ENCODE data around the gene EPHA3. TPM values are rescaled to one million over a fixed set of nuclear protein-coding genes. Genes with fewer than 3 reads are reported as not detected.

EPHA3 gene
- total and polyA plus RNA-seq, 7 donors = under 0.01 to 23.5 (median 13.3) TPM; not detected in 1

DNA sequence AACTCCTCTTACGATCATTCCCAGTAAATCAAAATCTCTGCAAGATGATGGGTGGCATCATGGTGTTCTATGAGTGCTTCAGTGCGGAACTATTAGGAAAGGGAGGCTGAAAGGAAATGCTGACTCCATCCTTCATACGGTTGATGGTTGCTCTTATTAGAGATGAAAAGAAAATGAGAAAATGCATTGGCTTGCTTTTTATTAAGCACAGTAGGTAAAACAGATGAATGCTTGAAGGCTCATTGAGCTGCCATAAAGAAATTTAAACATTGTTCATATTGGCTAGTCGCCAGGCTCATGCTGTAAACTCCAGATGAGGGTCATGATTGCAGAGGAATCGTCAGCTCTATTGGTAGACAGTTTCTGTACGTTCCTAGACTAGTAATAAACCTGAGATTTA lies 115.8 kb downstream of the EPHA3 start:
- H3K9me3 ChIP-seq = no peaks in the 10 kb centered on the region
- intact Hi-C loops (cut with DNase I) = no loop called here
- no peak for DNase-seq
- H3K36me3 ChIP-seq = no peaks in the 10 kb centered on the region
- H3K27ac ChIP-seq = no peak overlapping the region
- WGBS, 2 donors = 36 to 70% methylated on average over 6 of the region's 6 CpGs
- H3K4me3 ChIP-seq = no peak overlapping the region
- no peaks in the 10 kb centered on the region for H3K27me3 ChIP-seq
- peaks cover 0 to 23% (median 12%) of the 10 kb centered on the region in 4 donors for H3K4me1 ChIP-seq
- TF ChIP-seq EP300 (IDR thresholded peaks at IDR 0.05) = no peak
- no peak for TF ChIP-seq POLR2AphosphoS5 (IDR thresholded peaks at IDR 0.05)
- TF ChIP-seq CTCF (IDR thresholded peaks at IDR 0.05) = no peak
- no peak for TF ChIP-seq POLR2A (IDR thresholded peaks at IDR 0.05)

GRCh38 chr3:89227218-89227617 lies 119.8 kb downstream of the EPHA3 start:
- intact Hi-C loops (cut with DNase I) = no loop called here
- H3K27me3 ChIP-seq = no peaks in the 10 kb centered on the region
- H3K27ac ChIP-seq = no peak overlapping the region
- no peak for TF ChIP-seq POLR2AphosphoS5 (IDR thresholded peaks at IDR 0.05)
- no peak for TF ChIP-seq EP300 (IDR thresholded peaks at IDR 0.05)
- peaks cover 0 to 26% (median 17%) of the 10 kb centered on the region in 4 donors for H3K4me1 ChIP-seq
- H3K36me3 ChIP-seq = no peaks in the 10 kb centered on the region
- no peaks in the 10 kb centered on the region for H3K9me3 ChIP-seq
- no peak for DNase-seq
- 67 to 71% methylated on average over 5 of the region's 5 CpGs for WGBS, 2 donors
- H3K4me3 ChIP-seq = no peak overlapping the region

- no peak for DNase-seq
- Histone ChIP-seq H3K27ac (no peak overlapping the region), H3K9me3 (no peaks in the 10 kb centered on the region), H3K4me1 (peaks cover 0 to 26% (median 17%) of the 10 kb centered on the region in 4 donors), H3K4me3 (no peak overlapping the region), H3K27me3 (no peaks in the 10 kb centered on the region), H3K36me3 (no peaks in the 10 kb centered on the region)
- WGBS, 2 donors = 15 to 54% methylated on average over 2 of the region's 2 CpGs
- TF ChIP-seq EP300 (IDR thresholded peaks at IDR 0.05) = no peak
- TF ChIP-seq CTCF (IDR thresholded peaks at IDR 0.05) = no peak
- no peak for TF ChIP-seq POLR2AphosphoS5 (IDR thresholded peaks at IDR 0.05)
- no peak for TF ChIP-seq POLR2A (IDR thresholded peaks at IDR 0.05)
- intact Hi-C loops (cut with DNase I) = no loop called here
These were observed 120.2 kb downstream of the EPHA3 start for GRCh38 chr3:89227634-89228033.

GRCh38 chr3:89232155-89232554 lies 124.7 kb downstream of the EPHA3 start:
- 32 to 74% methylated on average over 2 of the region's 2 CpGs for WGBS, 2 donors

DNA sequence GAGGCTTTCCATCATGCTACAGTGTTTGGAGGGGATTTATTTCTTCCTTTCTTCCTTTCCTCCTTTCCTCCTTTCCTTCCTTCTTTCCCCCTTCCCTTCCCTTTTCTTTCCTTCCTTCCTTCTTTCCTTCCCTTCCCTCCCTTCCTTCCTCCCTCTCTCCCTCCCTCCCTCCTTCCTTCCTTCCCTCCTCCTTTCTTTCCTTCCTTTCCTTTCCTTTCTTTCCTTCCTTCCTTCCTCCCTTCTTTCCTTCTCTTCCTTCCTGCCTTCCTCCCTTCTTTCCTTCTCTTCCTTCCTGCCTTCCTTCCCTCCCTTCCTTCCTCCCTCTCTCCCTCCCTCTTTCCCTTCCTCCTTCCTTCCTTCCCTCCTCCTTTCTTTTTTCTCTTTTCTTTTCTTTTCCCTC lies 127.2 kb downstream of the EPHA3 start:
- no peaks in the 10 kb centered on the region for H3K9me3 ChIP-seq
- no peak for TF ChIP-seq POLR2AphosphoS5 (IDR thresholded peaks at IDR 0.05)
- TF ChIP-seq EP300 (IDR thresholded peaks at IDR 0.05) = no peak
- H3K4me1 ChIP-seq = peaks cover 0 to 12% (median 0%) of the 10 kb centered on the region in 4 donors
- H3K4me3 ChIP-seq = no peak overlapping the region
- no peaks in the 10 kb centered on the region for H3K27me3 ChIP-seq
- no peaks in the 10 kb centered on the region for H3K36me3 ChIP-seq
- H3K27ac ChIP-seq = no peak overlapping the region
- no peak for DNase-seq
- intact Hi-C loops (cut with DNase I) = no loop called here

More at GRCh38 chr3:89232155-89232554, 124.7 kb downstream of the EPHA3 start:
- Histone ChIP-seq H3K4me1 (peaks cover 0 to 16% (median 12%) of the 10 kb centered on the region in 4 donors), H3K9me3 (no peaks in the 10 kb centered on the region), H3K27me3 (no peaks in the 10 kb centered on the region), H3K36me3 (no peaks in the 10 kb centered on the region), H3K4me3 (no peak overlapping the region), H3K27ac (no peak overlapping the region)
- DNase-seq = no peak
- intact Hi-C loops (cut with DNase I) = no loop called here
- no peak for TF ChIP-seq CTCF (IDR thresholded peaks at IDR 0.05)
- no peak for TF ChIP-seq POLR2AphosphoS5 (IDR thresholded peaks at IDR 0.05)
- no peak for TF ChIP-seq EP300 (IDR thresholded peaks at IDR 0.05)
- no peak for TF ChIP-seq POLR2A (IDR thresholded peaks at IDR 0.05)

DNA sequence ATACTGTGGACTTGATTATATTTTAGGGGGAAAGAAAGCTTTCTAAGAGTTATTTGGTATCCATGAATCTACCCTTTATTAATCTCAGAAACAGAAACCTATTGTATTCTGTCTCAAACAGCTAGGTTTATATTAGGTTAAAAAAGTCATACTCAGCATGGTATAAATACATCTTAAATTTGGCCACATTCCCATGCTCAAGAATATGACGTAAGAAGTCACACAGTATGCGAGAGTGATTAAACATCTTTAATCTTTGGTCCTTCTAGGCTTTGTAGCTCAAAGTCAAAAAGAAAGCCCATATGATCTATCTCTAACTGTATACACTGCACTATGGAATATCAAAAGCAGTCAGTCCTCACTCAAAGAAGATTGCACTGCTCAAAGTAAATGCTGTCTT lies 131.4 kb downstream of the EPHA3 start:
- Histone ChIP-seq H3K9me3 (no peaks in the 10 kb centered on the region), H3K27me3 (no peaks in the 10 kb centered on the region), H3K27ac (no peak overlapping the region), H3K36me3 (no peaks in the 10 kb centered on the region), H3K4me3 (no peak overlapping the region), H3K4me1 (peaks cover 0 to 12% (median 0%) of the 10 kb centered on the region in 4 donors)
- DNase-seq = no peak
- intact Hi-C loops (cut with DNase I) = no loop called here
- WGBS, 2 donors = 25 to 76% methylated on average over 2 of the region's 2 CpGs
- no peak for TF ChIP-seq POLR2A (IDR thresholded peaks at IDR 0.05)
